ENCODE results near the gene TTLL10.

Gene TTLL10

GRCh38 chr1:1207571-1207892 is 33.9 kb downstream of the TTLL10 start:
- no peak for FAIRE-seq

DNA sequence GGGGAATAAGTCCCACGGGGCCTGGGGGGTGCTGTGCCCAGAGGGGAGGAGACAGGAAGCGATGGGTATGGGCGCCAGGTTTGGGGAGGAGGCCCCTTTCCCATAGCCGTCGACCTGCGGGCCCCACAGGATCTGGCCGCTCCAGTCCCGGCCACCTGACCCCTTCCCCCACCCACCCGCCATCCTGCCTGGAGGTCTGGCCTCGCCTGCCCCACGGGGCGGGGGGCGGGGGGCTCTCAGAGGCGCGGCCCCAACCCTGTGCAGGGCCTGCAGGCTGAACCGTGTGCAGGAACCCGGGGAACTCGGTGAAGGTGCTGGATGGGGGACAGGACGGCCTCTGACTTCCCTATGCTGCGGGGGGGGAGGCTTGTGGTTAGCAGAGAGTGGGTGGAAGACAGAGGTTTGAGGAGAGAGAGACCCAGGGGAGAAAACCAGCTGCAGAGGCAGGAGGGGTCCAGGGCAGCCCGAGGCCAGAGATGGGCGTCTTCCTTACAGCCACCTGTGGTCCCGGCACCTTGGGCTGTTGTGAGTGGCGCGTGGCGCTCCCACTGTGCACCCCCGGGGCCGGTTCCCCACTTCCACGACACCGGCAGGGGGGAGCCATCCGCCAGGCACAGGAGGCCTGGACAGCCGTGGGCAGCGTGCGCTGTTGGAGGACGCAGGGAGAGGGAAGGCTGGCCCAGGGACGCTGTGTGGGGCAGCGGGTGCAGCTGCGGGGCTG is 35.2 kb downstream of the TTLL10 start:
- FAIRE-seq: no peak

DNA sequence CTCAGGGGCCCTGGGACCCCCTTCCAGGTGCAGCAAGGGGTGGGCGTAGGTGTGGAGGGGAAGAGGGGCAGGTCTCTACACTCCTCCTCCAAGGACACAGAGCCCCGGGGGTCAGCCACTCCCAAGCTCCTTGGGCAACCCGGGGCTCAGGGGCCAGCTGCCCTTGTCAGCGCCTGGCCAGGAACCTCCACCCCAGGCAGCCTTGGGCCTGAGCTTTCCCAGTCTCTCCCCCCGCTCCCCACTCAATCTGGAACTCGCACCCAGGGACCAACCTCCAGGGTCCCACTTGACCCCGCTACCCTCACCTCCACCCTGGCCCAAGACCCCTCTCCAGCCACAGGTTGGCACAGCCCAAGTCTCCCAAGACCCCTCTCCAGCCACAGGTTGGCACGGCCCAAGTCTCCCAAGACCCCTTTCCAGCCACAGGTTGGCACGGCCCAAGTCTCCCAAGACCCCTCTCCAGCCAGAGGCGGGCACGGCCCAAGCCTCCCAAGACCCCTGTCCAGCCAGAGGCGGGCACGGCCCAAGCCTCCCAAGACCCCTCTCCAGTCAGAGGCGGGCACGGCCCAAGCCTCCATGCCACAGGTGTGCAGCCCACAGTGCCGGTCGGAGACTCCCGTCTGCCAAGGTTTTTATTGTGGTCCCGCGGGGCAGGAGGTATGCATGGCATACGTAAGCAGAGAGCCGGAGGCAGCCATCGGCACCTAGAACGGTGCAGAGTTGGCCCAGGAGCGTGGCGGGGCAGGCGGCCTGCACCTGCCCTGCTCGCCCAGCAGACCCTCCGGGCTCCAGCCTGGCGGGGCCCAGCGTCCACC is 37.3 kb downstream of the TTLL10 start:
- FAIRE-seq: no peak

DNA sequence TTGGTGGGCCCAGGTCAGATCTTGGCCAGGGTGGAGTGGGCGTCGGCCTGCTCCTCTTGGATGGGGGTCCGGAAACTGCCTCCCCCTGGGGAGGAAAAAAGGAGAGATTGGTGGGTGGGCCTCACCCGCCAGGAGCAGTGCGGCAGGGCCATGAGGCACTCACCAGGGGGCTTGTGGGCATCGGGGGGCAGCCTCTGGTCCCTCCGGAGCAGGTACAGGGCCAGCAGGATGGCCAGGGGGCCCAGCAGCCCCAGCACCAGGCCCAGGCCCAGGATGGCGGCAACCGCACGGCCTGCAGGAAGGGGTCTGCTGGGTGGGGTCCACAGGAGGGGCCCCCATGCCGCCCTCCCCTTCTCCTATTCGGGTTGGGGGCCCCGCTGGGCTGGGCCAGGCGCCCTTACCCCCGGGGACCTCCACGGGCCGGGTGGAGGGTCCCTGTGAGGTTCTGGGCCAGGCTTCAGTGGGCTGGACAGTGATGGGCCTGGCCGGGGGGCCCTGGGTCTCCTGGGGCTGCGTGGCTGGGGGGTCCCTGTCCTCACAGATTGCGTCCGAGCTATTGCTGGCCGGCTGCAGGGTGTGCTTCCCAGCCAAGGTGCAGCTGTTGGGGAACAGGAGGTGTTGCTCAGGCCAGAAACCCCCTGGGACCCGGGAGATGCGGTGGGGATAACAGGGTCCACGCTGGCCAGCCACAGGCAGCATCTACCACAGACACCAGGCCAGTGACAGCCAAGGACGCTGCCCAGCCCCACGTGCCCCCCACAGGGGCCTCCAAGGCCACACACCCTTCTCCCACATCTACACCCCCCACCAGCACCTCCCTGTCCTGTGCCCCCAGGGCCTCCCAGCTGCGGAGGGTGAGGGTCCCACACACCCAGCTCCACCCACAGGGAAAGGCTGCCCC is 38.1 kb downstream of the TTLL10 start:
- no peak for FAIRE-seq

GRCh38 chr1:1212780-1213344 is 39.2 kb downstream of the TTLL10 start:
- FAIRE-seq: no peak

- FAIRE-seq: no peak
Measured at GRCh38 chr1:1213345-1214265, 39.9 kb downstream of the TTLL10 start, which contains the start of gene TNFRSF4. Gene TNFRSF4 (minus strand): TSS chr1:1214153. CDS start chr1:1214127, 26 bp downstream.

DNA sequence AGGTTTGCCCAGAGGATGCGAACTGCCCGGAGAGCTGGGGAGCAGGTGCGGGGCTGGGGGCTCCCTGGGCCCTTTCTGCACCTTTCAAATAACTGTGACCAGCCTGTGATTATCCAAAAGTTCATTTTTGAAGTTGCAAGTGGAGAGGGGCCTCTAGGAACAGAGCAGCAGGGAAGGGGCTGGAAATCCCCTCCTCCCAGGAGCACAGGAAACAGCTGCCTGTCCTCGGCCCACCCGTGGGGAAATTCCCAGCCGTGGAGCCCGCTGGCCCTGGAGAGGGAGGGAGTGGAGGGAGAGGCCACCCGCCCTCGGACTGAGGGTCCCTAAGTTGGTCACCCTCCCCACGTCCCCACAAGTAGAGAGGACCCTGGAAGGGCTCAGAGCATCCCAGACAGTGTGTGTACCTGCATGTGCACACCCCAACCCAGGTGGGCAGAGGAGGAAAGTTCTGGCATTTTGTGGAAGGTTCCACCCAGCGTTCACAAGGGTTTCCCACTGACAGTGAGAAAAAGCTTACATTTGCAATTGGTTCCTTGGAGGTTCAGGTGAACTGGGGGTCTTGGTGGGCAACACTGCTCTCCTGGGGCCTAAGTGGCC is 41.5 kb downstream of the TTLL10 start:
- no peak for FAIRE-seq

- no peak for FAIRE-seq
Measured at GRCh38 chr1:1215881-1216605, 42.4 kb downstream of the TTLL10 start.

DNA sequence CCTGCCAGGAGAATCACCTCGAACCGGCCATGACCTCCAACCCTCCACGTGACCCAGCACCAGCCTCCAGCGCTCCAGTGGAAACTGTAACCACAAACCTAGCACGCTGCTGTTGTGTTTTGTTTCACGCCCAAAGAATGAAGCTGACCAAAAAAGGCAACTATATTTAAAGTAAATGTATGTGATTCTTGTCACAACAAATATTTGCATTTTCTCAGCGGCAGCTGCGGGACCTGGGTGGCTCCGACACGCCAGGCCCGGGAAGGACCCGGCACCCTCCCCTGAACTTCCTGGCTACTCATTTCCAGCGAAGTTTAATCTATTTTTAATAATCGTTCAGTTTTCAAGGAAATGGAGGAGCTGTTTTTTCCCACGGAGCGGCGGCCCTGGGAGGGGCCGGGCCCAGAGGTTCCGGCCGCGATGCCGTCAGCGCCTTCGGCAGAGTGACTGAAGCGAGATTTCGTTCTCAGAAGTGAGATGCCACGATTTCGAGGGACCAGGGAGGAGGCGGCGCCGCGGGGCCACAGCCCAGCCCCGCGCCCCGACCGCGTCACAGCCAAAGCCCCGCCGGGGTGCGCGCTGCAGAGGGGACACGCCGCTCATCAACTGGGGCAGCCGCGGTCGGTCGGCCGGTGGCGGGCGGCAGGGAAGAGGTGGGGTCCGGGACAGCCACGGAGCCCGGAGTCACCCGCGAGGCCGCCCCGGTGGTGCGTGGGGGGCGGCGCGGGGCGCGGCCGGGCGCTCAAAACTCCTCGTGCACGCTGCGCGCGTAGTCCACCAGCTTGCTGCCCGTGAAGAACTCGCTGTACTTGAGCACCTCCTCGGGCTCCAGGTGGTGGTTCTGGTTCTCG is 43.3 kb downstream of the TTLL10 start:
- no peak for FAIRE-seq

DNA sequence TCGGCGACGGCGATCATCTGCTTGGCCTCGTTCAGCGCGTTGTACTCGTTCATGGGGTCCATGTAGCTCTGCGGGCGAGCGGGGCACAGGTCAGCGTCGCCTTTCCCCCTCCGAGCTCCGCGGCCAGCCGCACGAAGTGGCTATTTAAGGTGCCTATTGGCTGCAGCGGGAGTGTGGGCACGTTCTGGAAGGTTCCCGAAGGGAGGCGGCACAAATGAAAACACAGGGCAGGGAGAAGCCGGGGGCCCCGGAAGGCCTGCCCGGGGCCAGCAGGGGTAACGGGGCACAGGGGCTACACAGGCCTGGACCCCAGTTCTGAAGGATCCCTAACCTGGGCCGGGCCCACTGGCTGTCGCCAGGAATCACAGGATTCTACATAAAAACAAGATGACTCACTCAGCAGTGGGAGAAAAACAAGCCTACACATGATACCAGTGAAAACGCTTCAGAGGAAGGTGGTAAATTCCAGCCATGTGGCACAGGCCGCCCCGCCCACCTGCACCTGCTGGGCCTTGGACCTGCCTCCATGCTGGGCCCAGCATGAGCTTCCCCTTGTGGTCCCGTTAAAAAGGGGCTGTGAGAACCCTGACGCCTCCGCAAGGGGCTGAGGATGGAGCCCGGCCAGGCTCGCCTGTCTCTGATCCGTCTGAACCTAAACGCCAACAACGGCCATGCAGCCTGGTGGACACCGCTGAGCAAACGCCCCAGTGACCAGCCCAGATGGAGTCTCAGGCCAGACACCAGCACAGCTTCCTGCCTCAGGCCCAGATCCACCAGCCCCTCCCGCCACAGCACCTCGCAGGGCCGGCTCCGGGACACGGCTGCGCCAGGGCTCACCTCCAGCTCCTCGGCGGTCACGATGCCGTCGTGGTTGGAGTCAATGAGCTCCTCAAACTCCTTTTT is 44.2 kb downstream of the TTLL10 start:
- no peak for FAIRE-seq

DNA sequence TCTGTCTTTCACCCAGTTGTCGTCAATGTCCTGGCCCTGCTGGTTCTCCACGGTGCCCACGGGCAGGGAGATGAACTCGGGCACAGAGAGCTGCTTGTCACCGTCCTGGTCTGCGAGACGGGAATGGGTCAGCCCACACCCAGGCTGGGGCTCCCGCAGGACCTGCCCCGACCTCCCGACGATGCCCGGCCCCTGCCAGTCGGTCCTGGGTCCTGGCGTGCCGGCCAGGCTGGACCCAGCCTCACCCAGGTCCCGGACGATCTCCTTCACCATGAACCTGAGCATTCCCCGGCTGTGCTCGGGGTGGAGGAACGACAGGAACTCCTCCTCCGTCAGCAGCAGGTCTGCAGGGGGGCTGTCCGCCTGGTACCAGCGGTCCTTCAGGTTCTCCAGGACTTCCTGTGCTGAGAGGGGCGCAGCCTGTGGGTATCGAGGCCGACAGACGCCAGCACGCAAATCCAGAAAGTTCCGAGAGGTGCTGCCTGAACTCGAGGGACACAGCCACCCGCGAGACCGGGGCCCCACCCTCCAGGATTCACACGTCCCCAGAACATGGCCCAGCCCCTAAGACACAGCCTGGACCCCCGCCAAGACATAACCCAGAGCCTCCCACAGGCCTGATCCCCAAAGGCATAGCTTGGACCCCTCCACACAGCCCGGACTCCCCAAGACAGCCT is 45.0 kb downstream of the TTLL10 start:
- no peak for FAIRE-seq

- FAIRE-seq: no peak
Measured at GRCh38 chr1:1219341-1219740, 45.7 kb downstream of the TTLL10 start.

DNA sequence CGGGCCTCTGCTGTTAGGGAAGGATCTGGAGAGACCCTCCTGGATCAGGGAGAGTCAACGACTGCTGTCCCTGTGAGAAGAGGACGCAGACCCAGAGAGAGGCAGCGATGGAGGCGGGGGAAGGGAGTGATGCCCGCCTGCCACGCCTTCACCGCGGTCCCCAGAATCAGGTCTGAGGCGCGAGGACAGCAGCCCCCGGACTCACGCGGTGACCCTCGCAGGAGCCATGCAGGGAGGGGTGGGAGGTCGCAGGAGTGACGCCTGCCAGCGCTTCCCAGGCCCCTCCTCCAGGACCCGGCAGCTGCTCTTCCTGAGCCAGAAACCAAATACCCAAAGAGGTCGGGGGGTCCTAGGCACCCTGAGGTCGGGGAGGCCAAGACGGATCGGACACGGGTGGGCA is 46.5 kb downstream of the TTLL10 start:
- no peak for FAIRE-seq

- FAIRE-seq: no peak
Measured at GRCh38 chr1:1221887-1222574, 48.4 kb downstream of the TTLL10 start.

DNA sequence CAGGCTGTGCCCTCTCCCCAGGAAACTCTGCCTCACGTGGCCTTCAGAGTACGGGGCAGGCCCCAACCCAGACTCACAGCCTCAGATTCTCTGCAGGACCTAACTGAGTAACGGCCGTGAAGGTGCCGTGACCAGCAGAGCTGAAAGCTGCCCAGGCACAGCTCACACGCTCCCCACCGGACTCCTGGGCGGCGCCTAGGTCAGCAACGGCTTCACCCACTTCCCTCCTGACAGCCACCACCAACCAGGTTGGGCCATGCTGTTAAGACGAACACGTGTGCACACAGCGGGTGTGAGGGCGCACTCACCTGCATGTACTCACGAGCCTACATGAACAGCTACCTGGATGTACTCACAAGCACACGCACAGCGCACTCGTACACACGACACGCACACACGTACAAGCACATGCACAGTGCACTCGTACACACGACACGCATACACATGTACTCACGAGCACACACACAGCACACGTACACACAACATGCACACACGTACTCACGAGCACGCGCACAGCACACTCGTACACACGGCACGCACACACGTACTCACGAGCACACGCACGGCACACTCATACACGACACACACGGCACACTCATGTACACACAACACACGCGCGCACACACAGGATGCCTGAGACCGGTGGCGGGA is 49.0 kb downstream of the TTLL10 start:
- no peak for FAIRE-seq

DNA sequence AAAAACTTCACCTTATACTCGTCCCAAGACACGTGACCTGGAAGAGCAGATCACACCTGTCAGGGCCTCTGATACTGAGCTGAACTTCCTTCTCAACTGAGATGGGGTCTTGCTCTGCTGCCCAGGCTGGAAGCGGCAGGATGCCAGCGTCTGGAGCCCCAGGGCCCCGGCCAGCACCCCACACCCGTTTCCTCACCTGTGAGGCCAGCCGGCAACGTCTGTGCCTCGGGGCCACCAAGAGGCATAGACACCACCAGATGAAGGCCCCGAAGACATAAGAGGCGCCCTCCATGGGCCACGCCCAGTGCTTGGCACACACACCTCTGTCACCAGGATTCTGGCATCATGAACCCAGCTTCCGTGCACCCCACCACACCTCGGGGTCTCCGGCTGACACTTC is 49.6 kb downstream of the TTLL10 start:
- no peak for FAIRE-seq

DNA sequence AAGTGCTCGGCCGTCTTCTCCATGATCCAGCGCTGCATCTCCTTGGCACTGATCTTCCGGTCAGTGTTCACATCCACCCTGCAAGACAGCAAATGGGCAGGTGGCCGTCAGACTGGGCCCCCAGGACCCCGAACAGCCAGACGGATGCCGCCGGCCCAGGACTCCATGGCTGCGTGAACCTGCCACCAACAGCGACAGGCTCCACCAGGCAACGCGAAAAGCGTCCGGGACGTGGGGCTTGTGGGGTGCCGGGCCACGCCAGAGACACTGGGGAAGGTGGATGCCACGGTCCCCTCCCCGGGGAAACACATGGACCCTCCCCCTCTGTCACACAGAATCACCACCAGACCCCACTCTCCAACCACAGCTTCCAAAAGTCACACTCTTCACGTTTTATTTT is 50.2 kb downstream of the TTLL10 start:
- FAIRE-seq: no peak
